NCI-H1105 treated with DMSO at 0.1 percent for 48 hours (cell line): ENCODE results near the gene ZNF575.

Source experiments
- DNase-seq: peaks from one replicate; lab custom pipeline; 2025; lab: John Stamatoyannopoulos, UW

Gene ZNF575

GRCh38 chr19:43572171-43572588 is 39.2 kb downstream of the ZNF575 start:
- no peak for DNase-seq

- DNase-seq: peak; percentile 20
Observed at GRCh38 chr19:43574424-43575155, 41.6 kb downstream of the ZNF575 start.

GRCh38 chr19:43575156-43575950 is 42.4 kb downstream of the ZNF575 start, which contains the start of the genes PINLYP and XRCC1:
TSS of gene PINLYP (plus strand) at chr19:43575801. CDS start at chr19:43577192, 1,391 bp downstream.
TSS of gene XRCC1 (minus strand) at chr19:43575527. CDS start at chr19:43575458, 69 bp downstream.
- DNase-seq: peak; percentile 98

GRCh38 chr19:43575955-43576878 is 43.2 kb downstream of the ZNF575 start:
- no peak for DNase-seq

GRCh38 chr19:43578787-43579186 is 45.8 kb downstream of the ZNF575 start:
- no peak for DNase-seq

- no peak for DNase-seq
Observed at GRCh38 chr19:43581467-43581866, 48.5 kb downstream of the ZNF575 start.

GRCh38 chr19:43582495-43582894 is 49.5 kb downstream of the ZNF575 start:
- no peak for DNase-seq

- no peak for DNase-seq
Observed at GRCh38 chr19:43584484-43584883, 51.5 kb downstream of the ZNF575 start.
